MCF 10A (cell line): Measurements from ENCODE around the gene SLC25A52. TPM values are rescaled to one million over a fixed set of nuclear protein-coding genes. Genes with fewer than 3 reads are reported as not detected.
"Not testable (repeated sequence)": the region's sequence is repeated elsewhere in the genome, so short reads cannot be mapped to it uniquely, and the experiment has no call there.

Experiments used
- BruUV-seq: library from RNA; stranded (reverse); fragments of 400-500 nt; replicated peaks from 2 replicates; lab custom pipeline; 2021; lab: Mats Ljungman, UMichigan
- CTCF ChIA-PET: fragments of 300-600 bp; sonication (Branson Sonifier 250); formaldehyde crosslinking; extraction: SDS; loops from one replicate; lab custom pipeline; 2021; ENCODE audit warnings: antibody characterized with exemption, inconsistent platforms; lab: Yijun Ruan, JAX
- POLR2A ChIA-PET: fragments of 300-600, 350-650 bp; sonication (Branson Sonifier 250); formaldehyde crosslinking; extraction: SDS; loops from one replicate; lab custom pipeline; 2020; ENCODE audit warnings: antibody characterized with exemption, inconsistent platforms; lab: Yijun Ruan, JAX
- DNase-seq: peaks from one replicate; pipeline ENCODE4 v3.0.0-alpha.2; 2018; ENCODE audit not compliant: unreplicated experiment
- H3K27ac Mint-ChIP-seq: one replicate; pipeline ENCODE4 v1.8.0; 2022; ENCODE audit warnings: mild to moderate bottlenecking, low read depth, mixed read lengths; ENCODE audit not compliant: unreplicated experiment
- H3K27me3 Mint-ChIP-seq: one replicate; pipeline ENCODE4 v1.8.0; 2022; ENCODE audit warnings: mixed read lengths; ENCODE audit not compliant: insufficient read depth, unreplicated experiment
- H3K36me3 Mint-ChIP-seq: one replicate; pipeline ENCODE4 v1.8.0; 2022; ENCODE audit warnings: mild to moderate bottlenecking, moderate library complexity, mixed read lengths; ENCODE audit not compliant: insufficient read depth, unreplicated experiment
- H3K4me1 Mint-ChIP-seq: one replicate; pipeline ENCODE4 v1.8.0; 2022; ENCODE audit warnings: mixed read lengths; ENCODE audit not compliant: insufficient read depth, unreplicated experiment
- H3K4me3 Mint-ChIP-seq: one replicate; pipeline ENCODE4 v1.8.0; 2022; ENCODE audit warnings: mild to moderate bottlenecking, moderate library complexity, mixed read lengths; ENCODE audit not compliant: unreplicated experiment
- H3K9me3 Mint-ChIP-seq: one replicate; pipeline ENCODE4 v1.8.0; 2022; ENCODE audit warnings: mixed read lengths; ENCODE audit not compliant: unreplicated experiment
- intact Hi-C: fragments of 100-400 bp; cut with micrococcal nuclease; formaldehyde crosslinking; loops from 2 replicates; pipeline ENCODE4 v1.14.1; 2022
- total RNA-seq: library from RNA; stranded (reverse); gene quantifications from 2 replicates; pipeline ENCODE4 v1.2.3, GENCODE V29; 2022
- TF ChIP-seq, protein P1 (sequence below): fragments of 200-600 bp; IDR thresholded peaks from one replicate; pipeline ENCODE4 v1.8.0; 2022; ENCODE audit warnings: antibody characterized with exemption, mild to moderate bottlenecking; ENCODE audit not compliant: unreplicated experiment

Gene SLC25A52
- total RNA-seq, 1 experiment from 2014 or later: not detected

- POLR2A ChIA-PET: interaction anchor here (0.5 kb wide), 1 partner anchor 531 kb away, joined by 4 read pairs; no protein-coding TSS in a partner anchor
- Mint-ChIP-seq H3K27ac (no peak overlapping the region), H3K4me3 (no peak overlapping the region), H3K4me1 (no peaks in the 10 kb centered on the region), H3K27me3 (no peaks in the 10 kb centered on the region), H3K9me3 (peaks cover 8% of the 10 kb centered on the region), H3K36me3 (no peaks in the 10 kb centered on the region)
- TF ChIP-seq, protein P1, sequence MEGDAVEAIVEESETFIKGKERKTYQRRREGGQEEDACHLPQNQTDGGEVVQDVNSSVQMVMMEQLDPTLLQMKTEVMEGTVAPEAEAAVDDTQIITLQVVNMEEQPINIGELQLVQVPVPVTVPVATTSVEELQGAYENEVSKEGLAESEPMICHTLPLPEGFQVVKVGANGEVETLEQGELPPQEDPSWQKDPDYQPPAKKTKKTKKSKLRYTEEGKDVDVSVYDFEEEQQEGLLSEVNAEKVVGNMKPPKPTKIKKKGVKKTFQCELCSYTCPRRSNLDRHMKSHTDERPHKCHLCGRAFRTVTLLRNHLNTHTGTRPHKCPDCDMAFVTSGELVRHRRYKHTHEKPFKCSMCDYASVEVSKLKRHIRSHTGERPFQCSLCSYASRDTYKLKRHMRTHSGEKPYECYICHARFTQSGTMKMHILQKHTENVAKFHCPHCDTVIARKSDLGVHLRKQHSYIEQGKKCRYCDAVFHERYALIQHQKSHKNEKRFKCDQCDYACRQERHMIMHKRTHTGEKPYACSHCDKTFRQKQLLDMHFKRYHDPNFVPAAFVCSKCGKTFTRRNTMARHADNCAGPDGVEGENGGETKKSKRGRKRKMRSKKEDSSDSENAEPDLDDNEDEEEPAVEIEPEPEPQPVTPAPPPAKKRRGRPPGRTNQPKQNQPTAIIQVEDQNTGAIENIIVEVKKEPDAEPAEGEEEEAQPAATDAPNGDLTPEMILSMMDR: no peak
- peak; percentile 8 for DNase-seq
- no TSS peak for BruUV-seq
- intact Hi-C loops: no loop called here
- CTCF ChIA-PET: interaction anchor here (0.6 to 5.5 kb wide), 12 partner anchors 8 to 238 kb away, joined by 3 to 44 read pairs (median 3); no protein-coding TSS in a partner anchor
Observed at GRCh38 chr18:31738460-31739407, 21.9 kb downstream of the SLC25A52 start.

DNA sequence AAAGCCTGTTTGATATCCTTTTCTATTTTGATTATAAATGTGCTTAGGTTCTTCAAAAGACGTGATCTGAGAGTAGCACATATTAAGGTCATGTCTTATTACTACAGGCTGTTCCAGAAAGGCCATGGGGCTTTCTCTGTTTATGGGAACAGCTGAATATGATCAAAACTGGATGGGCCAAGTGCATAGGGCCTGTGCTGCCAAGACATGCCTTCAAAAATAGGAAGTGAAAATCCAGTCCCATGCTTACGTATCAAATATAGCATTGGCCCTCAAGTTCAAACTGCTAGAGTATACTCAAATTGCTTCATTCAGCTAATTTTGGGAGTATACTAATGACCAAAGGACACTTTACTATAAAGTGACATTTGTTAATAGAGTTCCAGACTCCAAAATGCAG lies 24.1 kb downstream of the SLC25A52 start:
- TF ChIP-seq, protein P1: no peak
- H3K4me3 Mint-ChIP-seq: no peak overlapping the region
- intact Hi-C loops: no loop called here
- no peaks in the 10 kb centered on the region for H3K36me3 Mint-ChIP-seq
- no TSS peak for BruUV-seq
- ChIA-PET CTCF (interaction anchor here (0.6 to 5.5 kb wide), 3 partner anchors 13 to 238 kb away, joined by 3 to 44 read pairs (median 7); no protein-coding TSS in a partner anchor), POLR2A (interaction anchor here (0.6 kb wide), 1 partner anchor 29 kb away, joined by 4 read pairs; no protein-coding TSS in a partner anchor)
- no peaks in the 10 kb centered on the region for H3K4me1 Mint-ChIP-seq
- no peak overlapping the region for H3K27ac Mint-ChIP-seq
- no peak for DNase-seq
- no peaks in the 10 kb centered on the region for H3K27me3 Mint-ChIP-seq
- peaks cover 8% of the 10 kb centered on the region for H3K9me3 Mint-ChIP-seq

DNA sequence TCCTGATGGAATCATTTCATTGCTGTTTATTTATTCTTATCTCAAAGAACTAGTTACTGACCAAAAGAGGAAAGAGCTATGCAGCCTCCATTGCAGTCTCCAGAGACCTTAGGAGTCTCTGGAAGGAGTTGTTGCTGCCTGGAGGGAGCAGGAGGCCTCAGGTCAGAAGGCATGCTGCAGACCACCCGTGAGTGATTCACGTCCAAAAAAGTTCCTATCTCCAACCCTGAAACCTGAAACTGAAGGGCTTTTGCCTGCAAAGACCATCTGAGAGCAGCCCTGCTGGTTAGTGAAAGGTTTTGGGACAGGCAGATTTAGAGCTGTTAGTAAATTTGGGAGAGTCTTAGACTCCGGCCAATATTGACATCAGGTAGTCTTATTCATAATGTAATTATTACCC lies 29.1 kb downstream of the SLC25A52 start:
- ChIA-PET CTCF (interaction anchor here (0.9 to 2.4 kb wide), 2 partner anchors 9 to 10 kb away, joined by 3 to 14 read pairs; no protein-coding TSS in a partner anchor), POLR2A (no interaction called here)
- Mint-ChIP-seq H3K27ac (no peak overlapping the region), H3K27me3 (no peaks in the 10 kb centered on the region), H3K36me3 (no peaks in the 10 kb centered on the region), H3K4me1 (no peaks in the 10 kb centered on the region), H3K9me3 (no peaks in the 10 kb centered on the region), H3K4me3 (no peak overlapping the region)
- TF ChIP-seq, protein P1: no peak
- intact Hi-C loops: no loop called here
- no TSS peak for BruUV-seq
- no peak for DNase-seq

- BruUV-seq, CTCF ChIA-PET, H3K36me3 Mint-ChIP-seq, DNase-seq, H3K9me3 Mint-ChIP-seq, H3K4me3 Mint-ChIP-seq, intact Hi-C loops, H3K4me1 Mint-ChIP-seq, H3K27me3 Mint-ChIP-seq, H3K27ac Mint-ChIP-seq: not testable (repeated sequence)
- POLR2A ChIA-PET: interaction anchor here (0.6 kb wide), 1 partner anchor 54 kb away, joined by 4 read pairs; no protein-coding TSS in a partner anchor
Observed at GRCh38 chr18:31729196-31729595, 31.5 kb downstream of the SLC25A52 start.
